Thyroid gland (tissue), 4 donors: ENCODE data around the gene POLR3GL. TPM values are rescaled to one million over a fixed set of nuclear protein-coding genes. Genes with fewer than 3 reads are reported as not detected.
A peak's percentile ranks its signal among the peaks of the same experiment; 100 is the strongest.

ENCODE experiments used
- DNase-seq, 2 donors: peaks; one replicate each; pipeline ENCODE4 v3.0.0-alpha.2; 2019
- H3K27ac ChIP-seq, 3 donors: fragments of 200-600 bp; sonication (generic); 1 replicate in 2 of 3; 2 replicates in 1 of 3; pipeline ENCODE4 v1.5.1; 2016 to 2019; ENCODE audit warnings: mild to moderate bottlenecking in 1 of 3, moderate library complexity in 1 of 3
- H3K27me3 ChIP-seq: fragments of 200-600 bp; sonication (generic); one replicate; pipeline ENCODE4 v1.5.1; 2019
- H3K36me3 ChIP-seq, 2 donors: fragments of 200-600 bp; sonication (generic); one replicate each; pipeline ENCODE4 v1.5.1; 2016 to 2019
- H3K4me1 ChIP-seq, 2 donors: fragments of 200-600 bp; sonication (generic); one replicate each; pipeline ENCODE4 v1.5.1; 2017 to 2019
- H3K4me3 ChIP-seq, 3 donors: fragments of 200-600 bp; sonication (generic); replicated peaks in 1 of 3; 1 replicate in 2 of 3; 2 replicates in 1 of 3; pipeline ENCODE4 v1.5.1; 2016; ENCODE audit warnings: mild to moderate bottlenecking in 1 of 3
- H3K9me3 ChIP-seq: fragments of 200-600 bp; sonication (generic); one replicate; pipeline ENCODE4 v1.5.1; 2017
- CTCF ChIP-seq, 6 experiments: fragments of 200-600 bp in 3 of 6; fragments of 450-650 bp in 3 of 6; sonication (generic) in 3 of 6; IDR thresholded peaks; one replicate each; pipeline ENCODE4 v1.5.1; 2016 to 2019; ENCODE audit warnings: antibody characterized with exemption in 6 of 6, mild to moderate bottlenecking in 2 of 6, inconsistent platforms in 1 of 6, moderate library complexity in 1 of 6
- POLR2A ChIP-seq, 2 donors: fragments of 450-650 bp; IDR thresholded peaks; one replicate each; pipeline ENCODE4 v1.6.1; 2017; ENCODE audit warnings: antibody characterized with exemption in 2 of 2, mild to moderate bottlenecking in 2 of 2, moderate library complexity in 1 of 2
- WGBS, 2 donors: methylation state at CpG; one replicate each; pipeline ENCODE4 v1.1.5; 2017; 5-methylcytosine and 5-hydroxymethylcytosine counted together
- intact Hi-C: fragments of 100-400 bp; cut with DNase I; formaldehyde crosslinking; loops from one replicate; pipeline ENCODE4 v1.15.1; 2023
- total RNA-seq, 4 donors: library from RNA; depleted of rRNA; stranded (reverse); fragments of >200 nt; gene quantifications; one replicate each; pipeline ENCODE4 v1.2.3, GENCODE V29; 2016

POLR3GL gene
- total RNA-seq, 4 donors from 2014 or later, result 12.5 to 36.4 (median 22.7) TPM

- H3K27me3 ChIP-seq, result no peaks in the 10 kb centered on the region
- TF ChIP-seq CTCF (IDR thresholded peaks at IDR 0.05) (no peak), POLR2A (IDR thresholded peaks at IDR 0.05) (no peak)
- no peaks in the 10 kb centered on the region for H3K36me3 ChIP-seq
- H3K4me3 ChIP-seq, result peak overlapping the region in 2 of 3 donors; percentile 61 to 73
- DNase-seq, result peak; percentile 53 to 56
- intact Hi-C loops, result loop anchor here (10.0 kb wide), 1 partner anchor 52 kb away; no protein-coding TSS in a partner anchor
- no peaks in the 10 kb centered on the region for H3K9me3 ChIP-seq
- peak overlapping the region; percentile 63 to 75 (median 73) for H3K27ac ChIP-seq
- WGBS, 2 donors, result 13 to 15% methylated on average over 20 of the region's 36 CpGs
- H3K4me1 ChIP-seq, result peaks cover 22 to 32% of the 10 kb centered on the region in 2 donors
Measured at GRCh38 chr1:145962157-145963102, 2.1 kb upstream of the POLR3GL start.

- H3K27me3 ChIP-seq, result no peaks in the 10 kb centered on the region
- intact Hi-C loops, result loop anchor here (10.0 kb wide), 1 partner anchor 51 kb away; no protein-coding TSS in a partner anchor
- H3K4me3 ChIP-seq, result peak overlapping the region in 2 of 3 donors; percentile 48 to 57
- no peak for TF ChIP-seq POLR2A (IDR thresholded peaks at IDR 0.05)
- no peak for TF ChIP-seq CTCF (IDR thresholded peaks at IDR 0.05)
- H3K4me1 ChIP-seq, result peaks cover 18 to 32% of the 10 kb centered on the region in 2 donors
- H3K27ac ChIP-seq, result peak overlapping the region; percentile 75 to 98 (median 87)
- no peaks in the 10 kb centered on the region for H3K36me3 ChIP-seq
- WGBS, 2 donors, result 56 to 59% methylated on average over 5 of the region's 5 CpGs
- no peak for DNase-seq
- no peaks in the 10 kb centered on the region for H3K9me3 ChIP-seq
Measured at GRCh38 chr1:145963265-145964019, 1.0 kb upstream of the POLR3GL start.

GRCh38 chr1:145965119-145965744 is 742 bp downstream of the POLR3GL start:
- Histone ChIP-seq H3K4me1 (peaks cover 18 to 32% of the 10 kb centered on the region in 2 donors), H3K27me3 (no peaks in the 10 kb centered on the region)

GRCh38 chr1:145967288-145967687 is 2.8 kb downstream of the POLR3GL start:
- intact Hi-C loops, result loop anchor here (10.0 kb wide), 1 partner anchor 48 kb away; no protein-coding TSS in a partner anchor
- no peak for DNase-seq
- 94 to 97% methylated on average over 2 of the region's 2 CpGs for WGBS, 2 donors
- TF ChIP-seq CTCF (IDR thresholded peaks at IDR 0.05) (no peak), POLR2A (IDR thresholded peaks at IDR 0.05) (no peak)
- Histone ChIP-seq H3K36me3 (no peaks in the 10 kb centered on the region), H3K27me3 (no peaks in the 10 kb centered on the region), H3K4me3 (no peak overlapping the region), H3K4me1 (peaks cover 9 to 22% of the 10 kb centered on the region in 2 donors), H3K27ac (no peak overlapping the region), H3K9me3 (no peaks in the 10 kb centered on the region)

More at GRCh38 chr1:145965119-145965744, 742 bp downstream of the POLR3GL start:
- Histone ChIP-seq H3K9me3 (no peaks in the 10 kb centered on the region), H3K36me3 (no peaks in the 10 kb centered on the region), H3K4me3 (peak overlapping the region; percentile 11 to 57 (median 48)), H3K27ac (peak overlapping the region; percentile 75 to 98 (median 87))
- no peak for DNase-seq
- intact Hi-C loops, result loop anchor here (10.0 kb wide), 1 partner anchor 50 kb away; no protein-coding TSS in a partner anchor
- 4 to 8% methylated on average over 5 of the region's 5 CpGs for WGBS, 2 donors
- no peak for TF ChIP-seq CTCF (IDR thresholded peaks at IDR 0.05)
- TF ChIP-seq POLR2A (IDR thresholded peaks at IDR 0.05), result no peak
